SK-N-SH (cell line): Measurements from ENCODE around the gene PDZD2. TPM values are rescaled to one million over a fixed set of nuclear protein-coding genes. Genes with fewer than 3 reads are reported as not detected.

Experiments used
- CTCF ChIA-PET: fragments of 300-600, 350-600 bp; formaldehyde crosslinking; extraction: SDS; loops from one replicate; lab custom pipeline; 2021; lab: Yijun Ruan, JAX
- POLR2A ChIA-PET: fragments of 350-600 bp; sonication (Branson Sonifier 250); formaldehyde crosslinking; extraction: SDS; loops from one replicate; lab custom pipeline; 2020; ENCODE audit warnings: antibody characterized with exemption, inconsistent platforms; lab: Yijun Ruan, JAX
- DNase-seq: peaks from one replicate; pipeline ENCODE4 v3.0.0; 2012
- H2AFZ ChIP-seq: fragments of 200-600 bp; sonication (generic); 2 replicates; pipeline ENCODE4 v1.8.1; 2016; ENCODE audit warnings: antibody characterized with exemption, mild to moderate bottlenecking, low read depth
- H3F3A ChIP-seq: fragments of 200-600 bp; sonication (generic); replicated peaks from 2 replicates; pipeline ENCODE3; 2016; ENCODE audit warnings: antibody characterized with exemption, mild to moderate bottlenecking; ENCODE audit not compliant: insufficient read depth
- H3K27ac ChIP-seq, 2 experiments: fragments of 200-500 bp in 1 of 2; fragments of 200-600 bp in 1 of 2; sonication (Bioruptor generic) in 1 of 2; sonication (generic), shearing (Covaris generic) in 1 of 2; 2 replicates each; pipeline versions ENCODE4 v1.5.1 to v1.6.1; 2014 to 2016; ENCODE audit warnings: low read depth in 2 of 2, inconsistent platforms in 1 of 2, low read length in 1 of 2, mild to moderate bottlenecking in 1 of 2, mixed read lengths in 1 of 2
- H3K27me3 ChIP-seq: fragments of 200-600 bp; sonication (generic), shearing (Covaris generic); 2 replicates; pipeline ENCODE4 v1.6.1; 2016; ENCODE audit warnings: mixed run types; ENCODE audit not compliant: insufficient read depth
- H3K36me3 ChIP-seq, 2 experiments: fragments of 200-500 bp in 1 of 2; fragments of 200-600 bp in 1 of 2; sonication (Bioruptor generic) in 1 of 2; sonication (generic) in 1 of 2; replicated peaks in 1 of 2; 2 replicates each; pipeline versions ENCODE3 to v1.5.1; 2014 to 2016; ENCODE audit warnings: low read length in 1 of 2, mild to moderate bottlenecking in 1 of 2; ENCODE audit not compliant: insufficient read depth in 2 of 2, control insufficient read depth in 1 of 2
- H3K4me1 ChIP-seq, 2 experiments: fragments of 200-500 bp in 1 of 2; fragments of 200-600 bp in 1 of 2; sonication (Bioruptor generic) in 1 of 2; sonication (generic), shearing (Covaris generic) in 1 of 2; 2 replicates each; pipeline versions ENCODE4 v1.5.1 to v1.6.1; 2014 to 2016; ENCODE audit warnings: low read depth in 1 of 2, low read length in 1 of 2, mixed run types in 1 of 2; ENCODE audit not compliant: insufficient read depth in 2 of 2, control insufficient read depth in 1 of 2
- H3K4me2 ChIP-seq: fragments of 200-600 bp; sonication (generic), shearing (Covaris generic); 2 replicates; pipeline ENCODE4 v1.6.1; 2017; ENCODE audit warnings: mixed run types
- H3K4me3 ChIP-seq, 2 experiments: fragments of 200-500 bp in 1 of 2; fragments of 200-600 bp in 1 of 2; sonication (Bioruptor generic) in 1 of 2; sonication (generic), shearing (Covaris generic) in 1 of 2; 2 replicates each; pipeline versions ENCODE4 v1.5.1 to v1.8.1; 2014 to 2016; ENCODE audit warnings: low read depth in 2 of 2, inconsistent platforms in 1 of 2, low read length in 1 of 2, mild to moderate bottlenecking in 1 of 2, mixed read lengths in 1 of 2, moderate library complexity in 1 of 2
- H3K79me2 ChIP-seq: fragments of 200-600 bp; sonication (generic); 2 replicates; pipeline ENCODE4 v1.8.1; 2017; ENCODE audit warnings: mild to moderate bottlenecking; ENCODE audit not compliant: insufficient read depth
- H3K9ac ChIP-seq: fragments of 200-600 bp; sonication (generic); 2 replicates; pipeline ENCODE4 v1.6.1; 2017; ENCODE audit warnings: mixed run types
- H3K9me2 ChIP-seq: fragments of 200-600 bp; sonication (generic); 2 replicates; pipeline ENCODE4 v1.6.1; 2017; ENCODE audit warnings: mixed run types
- H3K9me3 ChIP-seq: fragments of 200-600 bp; sonication (generic); 2 replicates; pipeline ENCODE4 v1.6.1; 2017; ENCODE audit warnings: mixed run types, mild to moderate bottlenecking, moderate library complexity
- H4K20me1 ChIP-seq: fragments of 200-600 bp; sonication (generic); 2 replicates; pipeline ENCODE4 v1.6.1; 2017; ENCODE audit warnings: mild to moderate bottlenecking, mixed run types; ENCODE audit not compliant: insufficient read depth
- CTCF ChIP-seq: fragments of 200-600 bp; sonication (generic); IDR thresholded peaks from 2 replicates; pipeline ENCODE4 v1.6.1; 2017; ENCODE audit warnings: antibody characterized with exemption, mild to moderate bottlenecking, moderate library complexity
- EZH2phosphoT487 ChIP-seq: fragments of 200-600 bp; sonication (generic); IDR thresholded peaks from 2 replicates; pipeline ENCODE4 v1.6.1; 2017; ENCODE audit warnings: low read depth, mixed run types, mild to moderate bottlenecking, antibody characterized with exemption, moderate library complexity, borderline replicate concordance
- FOXM1 ChIP-seq: IDR thresholded peaks from 2 replicates; pipeline ENCODE4 v1.4.0; 2012; ENCODE audit warnings: low read depth, mild to moderate bottlenecking
- REST ChIP-seq: IDR thresholded peaks from 2 replicates; pipeline ENCODE4 v1.6.1; 2012; ENCODE audit warnings: mild to moderate bottlenecking, low read depth, low read length, moderate library complexity
- TAF1 ChIP-seq: IDR thresholded peaks from 2 replicates; pipeline ENCODE4 v1.6.1; 2012; ENCODE audit warnings: low read depth, mild to moderate bottlenecking, low read length, moderate library complexity, borderline replicate concordance
- WGBS: methylation state at CpG from one replicate; pipeline ENCODE4 v1.1.6; 2017; ENCODE audit warnings: low lambda C conversion rate; 5-methylcytosine and 5-hydroxymethylcytosine counted together
- polyA plus RNA-seq, 3 experiments: library from polyadenylated mRNA; depleted of rRNA; stranded (reverse); fragments of >200 nt; gene quantifications; 2 replicates each; pipeline ENCODE4 v1.2.3, GENCODE V29; 2012

The PDZD2 gene
- polyA plus RNA-seq, 1 of the 3 experiments (the other 2 are of a cell fraction) = 0.13 TPM

GRCh38 chr5:32108167-32108566 lies 469.2 kb downstream of the PDZD2 start:
- H3K36me3 ChIP-seq = peaks cover 68 to 69% of the 10 kb centered on the region in 2 experiments

GRCh38 chr5:32109236-32109635 lies 470.3 kb downstream of the PDZD2 start:
- Histone ChIP-seq H3K27me3 (no peaks in the 10 kb centered on the region), H3K4me3 (no peak overlapping the region), H3F3A (peaks cover 5% of the 10 kb centered on the region), H3K36me3 (peaks cover 59 to 71% of the 10 kb centered on the region in 2 experiments), H3K4me1 (no peaks in the 10 kb centered on the region), H3K4me2 (no peak overlapping the region), H3K9ac (no peak overlapping the region), H3K9me3 (no peaks in the 10 kb centered on the region), H3K79me2 (peaks cover 34% of the 10 kb centered on the region), H4K20me1 (peaks cover 5% of the 10 kb centered on the region; the same call in 1 of the 2 replicates), H3K27ac (no peak overlapping the region), H2AFZ (no peak overlapping the region), H3K9me2 (no peaks in the 10 kb centered on the region)
- POLR2A ChIA-PET = no interaction called here
- CTCF ChIA-PET = interaction anchor here (0.8 to 1.5 kb wide), 5 partner anchors 11 to 300 kb away, joined by 3 to 6 read pairs (median 4); no protein-coding TSS in a partner anchor
- TF ChIP-seq EZH2phosphoT487 (no peak), TAF1 (no peak), CTCF (no peak)
- WGBS = 99% methylated on average over 10 of the region's 10 CpGs
- no peak for DNase-seq

More at GRCh38 chr5:32108167-32108566, 469.2 kb downstream of the PDZD2 start:
- Histone ChIP-seq H3K79me2 (peaks cover 23% of the 10 kb centered on the region; the same call in 1 of the 2 replicates), H3K9ac (no peak overlapping the region), H3K9me3 (no peaks in the 10 kb centered on the region), H2AFZ (no peak overlapping the region), H3K27me3 (no peaks in the 10 kb centered on the region), H3K27ac (no peak overlapping the region), H3K4me2 (no peak overlapping the region), H3K4me1 (no peaks in the 10 kb centered on the region), H3K9me2 (no peaks in the 10 kb centered on the region), H3K4me3 (no peak overlapping the region), H3F3A (peaks cover 5% of the 10 kb centered on the region), H4K20me1 (peaks cover under 1% of the 10 kb centered on the region; the same call in 1 of the 2 replicates)
- POLR2A ChIA-PET = no interaction called here
- WGBS = 90% methylated on average over 4 of the region's 4 CpGs
- no peak for DNase-seq
- CTCF ChIA-PET = interaction anchor here (0.6 to 1.2 kb wide), 3 partner anchors 12 to 255 kb away, joined by 3 to 5 read pairs (median 4); no protein-coding TSS in a partner anchor
- TF ChIP-seq EZH2phosphoT487 (no peak), FOXM1 (no peak), REST (no peak)
